HG03432 (cell line): ENCODE data around the gene TARBP2.
"Not testable (repeated sequence)": the region's sequence is repeated elsewhere in the genome, so short reads cannot be mapped to it uniquely, and the experiment has no call there.

ENCODE experiments used
- ATAC-seq: cut with Tn5 transposase; IDR thresholded peaks from one replicate; pipeline ENCODE4 v1.9.1; 2021; ENCODE audit warnings: mild to moderate bottlenecking, moderate library complexity; ENCODE audit not compliant: unreplicated experiment

Gene TARBP2

DNA sequence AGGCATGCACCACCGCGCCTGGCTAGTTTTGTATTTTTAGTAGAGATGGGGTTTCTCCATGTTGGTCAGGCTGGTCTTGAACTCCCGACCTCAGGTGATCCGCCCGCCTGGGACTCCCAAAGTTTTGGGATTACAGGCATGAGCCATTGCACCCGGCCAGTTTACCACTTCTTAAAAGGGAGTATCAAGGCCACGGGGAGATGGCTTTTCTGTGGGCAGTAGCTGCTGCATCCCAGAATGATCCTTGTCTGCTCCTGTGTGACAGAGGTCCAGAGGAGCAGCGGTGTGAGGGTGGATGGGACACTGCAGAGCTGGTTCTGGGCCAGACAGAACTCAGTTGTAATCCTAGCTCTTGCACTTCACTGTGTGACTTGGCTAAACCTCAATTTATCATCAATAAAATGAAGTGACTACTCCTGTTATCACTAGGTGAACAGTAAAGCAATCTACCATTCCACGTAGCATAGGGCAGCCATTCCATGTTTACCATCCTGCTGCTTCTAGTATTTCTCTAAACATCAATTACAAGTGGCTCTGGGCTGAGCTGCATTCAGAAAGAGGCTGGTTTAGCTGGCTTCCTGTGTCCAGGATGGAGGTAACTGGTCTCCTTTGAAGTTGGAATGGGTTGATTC, 9.2 kb downstream of the TARBP2 start:
- ATAC-seq = no peak

DNA sequence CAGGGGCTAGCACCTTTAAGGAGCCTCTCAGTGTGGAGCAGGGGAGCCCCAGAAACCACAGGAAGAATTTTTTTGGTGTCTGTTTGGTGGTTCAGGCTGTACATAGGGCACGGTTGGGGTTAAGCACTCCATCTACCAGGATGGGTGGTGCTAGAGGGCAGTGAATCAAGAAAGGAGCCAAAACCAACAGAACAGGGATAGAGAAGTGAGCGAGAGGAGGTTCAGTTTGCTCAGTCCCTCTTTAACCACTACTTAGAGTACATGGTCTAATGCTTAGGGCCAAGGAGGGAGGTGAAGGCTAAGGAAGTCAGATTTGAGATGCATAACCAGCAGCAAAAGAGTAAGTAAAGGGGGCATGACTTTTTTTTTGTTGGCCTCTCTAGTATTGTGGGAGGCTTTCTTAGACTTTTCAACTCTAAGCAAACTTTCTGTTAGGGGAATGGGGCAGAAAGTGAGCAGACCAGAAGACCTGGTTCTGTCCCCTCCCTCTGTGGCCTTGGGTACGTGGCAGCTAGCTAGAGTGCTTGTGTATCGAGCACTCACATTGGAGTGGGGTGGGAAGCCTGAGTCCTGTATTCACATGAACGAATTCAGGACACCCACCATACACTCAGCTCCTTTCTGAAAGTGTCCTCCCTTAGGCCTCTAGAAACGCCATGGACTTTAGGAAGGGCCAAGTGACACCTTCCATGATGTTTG, 12.8 kb downstream of the TARBP2 start:
- no peak for ATAC-seq

DNA sequence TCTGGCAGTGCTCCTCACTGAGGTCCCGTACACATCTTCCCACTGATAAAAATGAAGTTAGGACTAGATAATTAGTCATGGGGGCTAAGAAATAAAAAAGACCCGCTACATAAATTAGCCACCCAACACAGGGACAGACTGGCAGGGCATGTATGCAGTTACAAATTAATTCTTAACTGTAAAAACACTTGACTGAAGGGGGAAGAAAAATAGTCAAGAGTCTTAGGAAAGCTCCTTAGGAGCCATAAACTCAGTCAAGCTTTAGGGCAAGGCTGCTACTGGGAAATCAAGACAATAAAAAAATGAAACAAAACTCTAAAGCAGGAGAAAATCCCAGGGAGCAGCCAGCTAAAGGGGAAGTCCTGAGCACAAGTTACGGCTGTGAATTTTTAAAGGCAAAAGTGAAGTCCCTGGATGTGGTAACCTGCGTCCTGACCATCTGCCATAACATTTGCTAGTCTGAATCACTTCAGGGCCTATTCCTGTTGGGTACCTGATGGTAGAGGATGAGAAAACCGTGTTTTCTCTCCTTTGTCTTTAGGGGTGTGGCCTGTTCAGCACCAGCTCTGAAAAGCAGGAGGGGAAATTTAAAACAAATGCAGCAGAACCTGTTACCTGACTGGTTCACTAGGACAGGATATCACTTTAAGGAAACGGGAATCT, 13.7 kb downstream of the TARBP2 start:
- ATAC-seq = no peak

DNA sequence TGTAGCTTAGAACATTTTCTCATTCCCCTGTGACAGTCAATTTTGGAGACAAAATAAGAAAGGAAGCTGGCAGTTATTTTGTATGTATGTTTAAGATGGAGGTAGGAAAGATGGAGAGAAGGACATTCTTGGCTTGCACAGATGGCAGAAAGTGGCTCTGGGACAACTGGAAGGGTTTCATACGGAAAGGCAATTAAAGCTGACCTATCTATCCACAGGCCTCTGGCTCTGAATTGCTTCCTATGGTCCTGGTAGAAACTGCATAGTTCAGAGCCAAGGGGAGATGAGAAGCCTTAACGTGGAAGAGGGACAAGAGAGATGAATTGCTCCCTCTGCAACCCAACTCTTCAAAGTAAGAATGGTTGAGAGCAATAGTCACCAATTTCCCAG, 14.2 kb downstream of the TARBP2 start:
- ATAC-seq = no peak

DNA sequence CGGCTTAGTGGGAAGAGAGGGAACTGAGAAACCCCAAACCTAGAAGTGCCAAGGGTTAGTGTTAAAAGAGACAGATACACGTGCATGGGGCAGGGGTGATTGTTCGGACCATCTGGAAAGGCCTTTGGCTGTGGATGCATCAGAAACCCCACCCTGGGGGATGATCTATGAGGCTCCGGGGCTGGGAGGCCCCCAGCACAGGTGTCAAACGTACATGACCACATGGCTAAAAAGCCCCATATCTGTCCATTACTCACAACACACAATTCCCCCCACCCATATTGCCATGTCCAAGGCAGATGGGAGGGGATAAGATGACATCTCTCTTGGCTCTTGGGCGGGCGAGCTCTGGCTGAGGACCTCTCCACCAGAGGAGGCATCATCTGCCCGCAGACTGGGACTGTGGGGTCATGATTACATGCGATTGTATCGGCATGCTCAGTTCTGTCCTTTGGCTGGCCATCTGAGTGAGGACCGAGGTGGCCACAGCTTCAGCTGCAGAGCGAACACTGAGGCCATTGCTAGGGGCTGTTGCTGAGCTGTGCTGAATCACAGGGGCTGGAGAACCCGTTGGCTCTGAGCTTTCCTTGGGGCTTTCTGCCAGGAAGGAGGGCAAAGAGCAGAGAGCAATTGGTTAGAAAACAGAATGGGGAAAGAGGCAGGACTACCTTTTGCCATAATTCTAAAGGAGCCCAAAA, 15.8 kb downstream of the TARBP2 start:
- no peak for ATAC-seq

DNA sequence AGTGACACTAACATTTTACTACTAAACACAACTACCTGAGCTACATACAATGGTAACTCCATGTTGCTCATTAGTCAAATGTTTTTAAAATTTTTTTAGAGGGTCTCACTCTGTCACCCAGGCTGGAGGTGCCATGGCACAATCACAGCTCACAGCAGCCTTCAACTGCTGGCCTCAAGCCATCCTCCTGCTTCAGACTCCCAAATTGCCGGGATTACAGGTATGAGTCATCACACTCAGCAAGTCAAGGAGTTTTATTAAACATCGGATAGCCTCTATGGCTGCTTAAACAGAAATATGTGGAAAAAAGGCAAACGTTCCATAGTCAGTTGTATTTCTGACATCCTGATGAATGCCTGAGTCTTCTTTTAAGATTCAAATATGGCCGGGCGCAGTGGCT, 17.3 kb downstream of the TARBP2 start:
- ATAC-seq = no peak

DNA sequence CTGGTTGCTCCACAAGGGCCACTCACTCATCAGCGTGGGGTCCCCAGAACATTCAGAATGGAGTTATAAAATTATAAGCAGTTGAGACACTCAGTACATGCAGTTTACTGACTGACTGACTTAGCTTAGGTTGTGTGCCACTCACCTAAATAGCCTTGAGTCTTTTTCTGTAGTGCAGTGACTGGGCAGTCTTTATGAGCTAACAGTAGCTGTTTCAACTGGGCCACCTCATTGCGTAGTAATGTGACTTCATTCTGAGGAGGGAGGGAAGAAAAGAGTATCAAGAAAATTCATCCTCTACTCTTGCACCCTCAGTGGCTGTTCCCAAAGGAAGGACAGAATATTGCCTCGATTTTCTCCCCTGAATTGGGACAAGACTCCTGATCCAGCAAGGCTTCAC, 22.0 kb downstream of the TARBP2 start:
- no peak for ATAC-seq

DNA sequence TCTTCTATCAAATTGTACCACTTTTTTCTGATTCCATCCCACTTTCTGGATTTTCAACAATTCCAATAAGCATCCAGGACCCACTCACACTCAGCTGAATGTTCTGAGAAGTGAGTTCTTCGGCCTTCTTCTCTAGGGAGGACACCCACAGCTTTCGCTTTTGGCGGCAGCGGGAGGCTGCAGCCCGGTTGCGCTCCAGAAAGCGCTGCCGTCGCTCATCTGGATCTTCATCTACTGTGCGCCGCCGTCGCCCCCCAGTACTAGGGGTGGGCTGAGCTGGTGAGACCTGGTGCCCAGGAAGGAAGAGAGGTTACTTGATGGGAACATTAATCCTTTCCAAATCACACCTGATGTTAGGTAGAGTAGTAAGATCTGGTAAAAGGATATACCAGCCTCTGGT, 23.4 kb downstream of the TARBP2 start:
- no peak for ATAC-seq

DNA sequence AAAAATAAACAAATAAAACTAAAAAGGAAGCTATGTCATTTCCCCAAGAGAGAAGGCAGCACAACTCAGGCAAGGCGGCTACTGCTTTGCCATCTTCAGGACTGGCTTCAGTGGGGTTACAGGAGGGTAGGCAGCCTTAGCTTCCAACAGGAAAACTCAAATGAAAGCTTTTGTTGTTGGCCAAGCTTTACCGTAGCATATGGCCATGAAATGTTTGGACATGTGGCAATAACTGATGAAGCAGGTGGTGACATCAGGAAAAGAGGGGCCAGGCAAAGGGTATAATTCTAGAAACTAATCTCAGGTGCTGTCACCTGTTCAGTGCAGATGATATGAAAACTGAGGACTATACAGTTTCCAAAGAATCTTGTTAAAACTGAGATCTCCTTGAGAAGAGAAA, 29.0 kb downstream of the TARBP2 start:
- no peak for ATAC-seq

DNA sequence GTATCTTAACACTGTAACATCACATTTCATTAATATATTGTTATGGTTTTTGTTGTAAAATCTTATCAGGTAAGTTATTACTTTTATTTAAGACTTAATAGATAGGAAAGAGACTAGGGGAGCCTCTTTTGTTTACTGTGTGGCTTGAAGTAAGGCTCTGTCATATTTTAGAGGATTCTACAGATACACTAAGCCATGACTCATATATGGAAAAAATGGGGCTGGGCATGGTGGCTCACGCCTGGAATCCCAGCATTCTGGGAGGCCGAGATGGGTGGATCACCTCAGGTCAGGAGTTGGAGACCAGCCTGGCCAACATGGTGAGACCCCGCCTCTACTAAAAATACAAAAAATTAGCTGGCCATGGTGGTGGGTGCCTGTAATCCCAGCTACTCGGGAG, 29.8 kb downstream of the TARBP2 start:
- ATAC-seq = no peak

DNA sequence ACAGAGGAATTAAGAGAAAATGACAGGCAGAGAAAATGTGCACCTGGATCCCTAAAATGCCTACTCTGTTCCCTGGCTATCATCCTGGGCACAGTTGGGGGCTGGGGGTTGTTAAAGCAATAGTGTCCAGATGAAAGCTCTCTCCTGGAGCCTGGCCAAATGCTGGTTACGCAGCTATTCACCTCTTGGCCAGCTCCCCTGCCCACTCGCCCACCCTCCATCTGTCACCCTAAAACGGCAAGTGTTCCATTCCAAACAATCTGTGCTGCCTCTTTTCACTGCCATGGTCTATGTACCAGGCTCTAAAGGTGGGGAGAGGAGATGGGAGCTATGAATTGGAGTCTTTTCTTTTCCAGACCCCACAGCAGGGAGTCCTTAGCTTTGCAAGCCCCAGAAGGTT, 30.9 kb downstream of the TARBP2 start:
- no peak for ATAC-seq

DNA sequence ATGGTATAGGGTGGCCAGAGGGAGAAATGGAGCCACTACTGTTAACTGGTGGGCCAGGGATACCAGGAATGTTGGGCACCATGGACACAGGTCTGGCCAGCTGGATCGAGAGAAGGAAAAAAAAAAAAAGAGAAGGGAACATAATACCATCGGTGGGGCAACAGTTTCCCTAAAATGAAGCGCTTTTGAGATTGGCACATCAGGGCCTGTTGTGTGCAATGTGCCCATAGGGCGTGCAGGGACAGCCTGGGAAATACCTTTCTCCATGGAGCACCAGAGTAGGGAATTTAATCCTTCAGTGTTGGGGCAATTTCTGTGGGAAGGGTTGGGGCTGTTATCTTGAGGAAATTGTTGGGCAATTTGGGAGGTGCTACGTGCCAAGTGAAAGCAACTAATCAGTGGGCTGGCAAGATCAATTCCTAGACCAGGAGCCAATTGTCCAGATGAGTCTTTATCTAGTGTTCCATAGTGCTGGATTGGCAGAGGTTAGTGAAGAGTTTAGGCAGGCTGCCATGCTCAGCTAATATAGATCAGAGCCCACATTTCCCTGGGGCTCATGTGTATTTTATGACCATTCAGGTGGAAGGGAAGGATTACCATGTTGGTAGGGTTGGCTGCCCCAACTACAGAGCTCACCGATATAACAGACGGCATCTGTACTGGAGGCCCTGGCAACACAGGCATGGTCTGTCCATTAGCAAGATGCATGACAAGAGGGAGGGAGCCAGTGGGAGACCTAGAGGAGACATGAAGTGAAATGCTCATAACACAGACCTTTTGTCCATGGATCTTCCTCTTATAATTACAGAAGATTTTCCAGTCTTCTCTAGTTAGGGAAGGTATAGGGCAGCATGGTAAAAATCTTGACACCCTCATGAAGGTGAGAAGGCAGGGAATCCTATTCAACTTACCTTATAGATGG, 31.7 kb downstream of the TARBP2 start:
- ATAC-seq = no peak

DNA sequence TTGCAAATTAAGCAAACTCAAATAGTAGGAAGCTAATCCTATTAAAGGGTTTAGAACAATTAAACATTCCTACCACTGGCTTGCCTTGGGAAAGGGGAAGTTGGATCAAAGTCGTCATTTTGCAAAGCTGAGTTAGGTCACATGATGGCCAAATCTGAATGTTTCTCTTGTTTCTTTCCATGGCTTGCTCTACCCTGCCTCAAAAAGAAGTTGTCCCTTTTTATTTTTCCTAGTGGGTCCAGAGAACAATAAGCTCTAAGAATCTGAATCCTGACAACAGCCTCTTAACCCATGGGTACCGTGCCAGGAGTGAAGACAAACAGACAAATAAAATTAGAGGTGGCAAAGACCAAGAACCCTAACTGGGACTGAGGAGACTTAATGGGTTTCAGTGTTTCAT, 32.4 kb downstream of the TARBP2 start:
- ATAC-seq = no peak

DNA sequence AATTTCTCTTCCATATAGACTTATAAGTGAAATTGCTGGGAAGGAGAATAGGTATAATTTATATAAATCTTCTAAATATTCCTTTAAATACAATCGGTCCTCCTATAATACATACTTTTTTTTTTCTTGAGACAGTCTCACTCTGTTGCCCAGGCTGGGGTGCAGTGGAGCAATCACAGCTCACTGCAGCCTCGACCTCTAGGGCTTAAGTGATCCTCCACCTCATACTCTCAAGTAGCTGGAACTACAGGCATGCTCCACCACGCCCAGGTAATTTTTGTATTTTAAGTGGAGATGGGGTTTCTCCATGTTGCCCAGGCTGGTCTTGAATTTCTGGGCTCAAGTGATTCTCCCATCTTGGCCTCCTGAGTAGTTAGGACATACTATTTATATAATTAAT, 35.9 kb downstream of the TARBP2 start:
- no peak for ATAC-seq

DNA sequence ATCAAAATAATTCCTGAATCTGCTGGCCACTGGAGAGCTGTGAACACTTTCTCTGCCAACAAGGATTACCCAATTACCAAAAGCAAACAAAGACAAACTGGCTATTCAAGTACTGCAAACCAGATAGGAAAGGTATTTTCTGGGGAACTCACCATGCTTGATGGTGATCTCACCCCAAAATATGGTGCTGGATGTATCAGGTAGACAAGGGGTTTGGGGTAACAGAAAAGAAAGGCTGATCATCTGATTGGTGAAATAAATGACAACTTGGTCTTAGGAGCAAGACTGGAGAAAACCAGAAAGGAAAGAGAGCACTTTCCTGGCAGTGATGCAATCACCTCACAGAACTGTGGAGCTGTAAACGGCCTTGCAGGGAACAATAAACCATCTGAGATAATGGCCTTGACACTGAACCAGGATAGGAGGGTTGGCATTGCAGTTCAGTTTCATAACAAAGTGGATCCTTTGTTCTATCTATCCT, 37.2 kb downstream of the TARBP2 start:
- no peak for ATAC-seq

DNA sequence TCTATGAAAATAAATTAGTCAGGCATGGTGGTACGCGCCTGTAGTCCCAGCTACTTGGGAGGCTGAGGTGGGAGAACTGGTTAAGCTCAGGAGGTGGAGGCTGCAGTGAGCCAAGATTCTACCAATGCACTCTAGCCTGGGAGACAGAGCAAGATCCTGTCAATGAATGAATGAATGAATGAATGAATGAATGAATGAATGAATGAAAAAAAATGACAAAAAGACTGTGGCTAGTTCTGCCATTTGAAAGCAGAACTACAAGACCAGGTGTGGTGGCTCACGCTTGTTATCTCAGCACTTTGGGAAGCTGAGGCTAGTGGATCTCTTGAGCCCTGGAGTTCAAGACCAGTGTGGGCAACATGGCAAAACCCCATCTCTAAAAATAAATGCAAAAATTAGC, 38.4 kb downstream of the TARBP2 start:
- ATAC-seq = no peak

DNA sequence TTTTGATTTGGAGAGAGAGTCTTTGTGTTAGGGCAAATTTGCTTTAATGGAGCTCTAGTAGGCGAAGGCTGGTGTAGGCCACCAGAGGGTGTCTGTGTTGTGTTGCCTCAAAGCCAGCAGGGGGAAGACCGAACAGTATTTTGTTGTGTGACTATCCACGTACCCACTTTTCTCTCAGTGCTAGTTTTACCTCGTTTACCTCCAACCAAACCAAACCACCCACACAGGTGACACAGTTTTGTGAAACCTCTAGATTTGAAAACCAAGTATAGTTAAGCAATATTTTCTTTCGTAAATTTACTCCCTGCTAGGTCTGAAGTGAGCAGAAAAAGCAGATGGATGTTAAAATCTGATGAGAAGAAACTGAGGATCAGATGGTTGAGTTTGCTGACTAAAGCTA, 42.5 kb downstream of the TARBP2 start:
- peak; percentile 78 for ATAC-seq

DNA sequence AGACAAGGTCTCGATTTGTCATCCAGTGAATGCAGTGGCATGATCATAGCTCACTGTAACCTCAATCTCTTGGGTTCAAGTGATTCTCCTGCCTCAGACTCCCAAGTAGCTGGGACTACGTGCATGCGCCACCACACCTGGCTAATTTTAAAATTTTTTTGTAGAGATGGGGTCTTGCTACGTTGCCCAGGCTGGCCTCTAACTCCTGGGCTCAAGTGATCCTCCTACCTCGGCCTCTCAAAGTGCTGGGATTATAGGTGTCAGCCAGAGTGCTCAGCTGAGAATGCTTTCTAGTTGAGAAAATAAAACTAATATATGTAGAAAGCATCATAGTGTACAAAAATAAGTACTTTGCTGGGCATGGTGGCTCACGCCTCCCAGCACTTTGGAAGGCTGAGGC, 47.3 kb downstream of the TARBP2 start:
- ATAC-seq = not testable (repeated sequence)

DNA sequence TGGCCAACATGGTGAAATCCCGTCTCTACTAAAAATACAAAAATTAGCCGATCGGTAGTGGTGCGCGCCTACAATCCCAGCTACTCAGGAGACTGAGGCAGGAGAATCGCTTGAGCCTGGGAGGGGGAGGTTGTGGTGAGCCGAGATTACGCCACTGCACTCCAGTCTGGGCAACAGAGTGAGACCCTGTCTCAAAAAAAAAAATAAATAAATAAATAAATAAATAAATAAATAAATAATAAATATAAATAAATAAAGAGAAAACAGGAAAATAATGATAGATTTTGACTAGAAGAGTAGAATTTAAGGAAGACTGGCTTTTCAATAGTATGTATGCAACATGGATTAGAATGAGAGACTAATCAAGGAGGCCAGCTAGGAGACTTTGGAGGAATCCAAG, 49.0 kb downstream of the TARBP2 start:
- ATAC-seq = not testable (repeated sequence)

DNA sequence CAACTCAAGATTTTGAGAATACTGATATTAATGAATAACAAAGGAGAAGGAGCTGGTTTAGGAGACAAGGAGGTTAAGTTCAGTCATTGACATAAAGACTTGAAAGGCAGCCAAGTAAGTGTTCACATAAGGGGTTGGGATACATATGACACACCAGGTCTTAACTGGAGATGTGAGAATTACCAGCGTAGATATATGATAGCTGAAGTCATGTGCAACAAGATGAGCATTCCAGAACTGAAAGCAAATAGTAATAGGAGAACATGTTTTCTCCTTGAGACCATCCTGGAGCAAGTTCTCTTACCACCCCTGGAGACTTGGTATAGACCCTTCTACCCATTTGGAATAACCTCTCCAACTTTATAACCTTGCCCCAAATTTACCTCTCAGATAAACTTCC, 49.5 kb downstream of the TARBP2 start:
- ATAC-seq = no peak

DNA sequence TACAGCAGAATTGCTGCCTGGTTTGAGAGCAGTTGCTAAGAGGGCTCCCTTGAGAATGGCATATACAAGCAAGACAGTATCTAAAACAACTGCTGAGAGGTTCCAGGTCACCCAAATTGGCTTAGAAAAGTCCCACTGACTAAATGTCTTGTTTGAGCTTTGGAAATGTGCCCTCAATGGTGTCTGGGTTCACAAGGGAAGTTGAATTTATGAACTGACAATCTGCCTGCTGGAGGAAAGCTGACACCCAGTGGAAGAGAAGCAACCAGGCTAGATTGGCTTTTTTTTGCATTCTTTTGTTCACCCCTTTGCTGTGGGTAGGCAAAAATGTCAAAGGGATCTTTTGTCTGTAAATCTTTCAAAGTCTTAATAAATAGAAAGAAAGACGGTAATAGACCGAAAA, 50.8 kb downstream of the TARBP2 start:
- ATAC-seq = no peak
